ENCODE results near the gene MRPL16. TPM values are rescaled to one million over a fixed set of nuclear protein-coding genes. Genes with fewer than 3 reads are reported as not detected.
"Not testable (repeated sequence)": the region's sequence is repeated elsewhere in the genome, so short reads cannot be mapped to it uniquely, and the experiment has no call there.

MRPL16 gene
- 35.1 TPM for polyA plus RNA-seq (2013, experiment 1 of 2; ENCODE audit: insufficient read length)
- 31.7 TPM for polyA plus RNA-seq (2013, experiment 2 of 2; ENCODE audit: insufficient read length)

GRCh38 chr11:59810189-59810910 is at the start of gene MRPL16:
MRPL16 (minus strand) TSS chr11:59810778; CDS start chr11:59810658, 120 bp downstream.
- DNase-seq, result peak; percentile 86

GRCh38 chr11:59859673-59860072 is 49.1 kb upstream of the MRPL16 start:
- DNase-seq, result no peak

GRCh38 chr11:59857439-59858434 is 47.2 kb upstream of the MRPL16 start:
- DNase-seq, result no peak

- no peak for DNase-seq
These were observed 44.3 kb upstream of the MRPL16 start for GRCh38 chr11:59854871-59855270.

GRCh38 chr11:59851416-59851815 is 40.8 kb upstream of the MRPL16 start:
- DNase-seq, result not testable (repeated sequence)

GRCh38 chr11:59849551-59849950 is 39.0 kb upstream of the MRPL16 start:
- DNase-seq, result not testable (repeated sequence)

- no peak for DNase-seq
These were observed 38.6 kb upstream of the MRPL16 start for GRCh38 chr11:59849129-59849528.

GRCh38 chr11:59848439-59848838 is 37.9 kb upstream of the MRPL16 start:
- DNase-seq, result not testable (repeated sequence)

- no peak for DNase-seq
These were observed 37.0 kb upstream of the MRPL16 start for GRCh38 chr11:59847626-59848025.

- DNase-seq, result no peak
These were observed 36.0 kb upstream of the MRPL16 start for GRCh38 chr11:59846556-59846955.

GRCh38 chr11:59845399-59845798 is 34.8 kb upstream of the MRPL16 start, which contains the start of gene CBLIF:
CBLIF (minus strand) TSS chr11:59845499; CDS start chr11:59845453, 46 bp downstream.
- no peak for DNase-seq

GRCh38 chr11:59842316-59842715 is 31.7 kb upstream of the MRPL16 start:
- no peak for DNase-seq

GRCh38 chr11:59841514-59841913 is 30.9 kb upstream of the MRPL16 start:
- DNase-seq, result no peak

GRCh38 chr11:59839615-59840014 is 29.0 kb upstream of the MRPL16 start:
- DNase-seq, result no peak

- DNase-seq, result no peak
These were observed 23.0 kb upstream of the MRPL16 start for GRCh38 chr11:59833602-59834001.

- DNase-seq, result no peak
These were observed 18.8 kb upstream of the MRPL16 start for GRCh38 chr11:59829358-59829757.

- DNase-seq, result peak; percentile 48
These were observed 12.5 kb upstream of the MRPL16 start for GRCh38 chr11:59822989-59823566.

GRCh38 chr11:59818572-59818971 is 8.0 kb upstream of the MRPL16 start:
- no peak for DNase-seq

- not testable (repeated sequence) for DNase-seq
These were observed 5.9 kb upstream of the MRPL16 start for GRCh38 chr11:59816434-59816833.

- DNase-seq, result no peak
These were observed 5.2 kb upstream of the MRPL16 start for GRCh38 chr11:59815754-59816153.

- DNase-seq, result no peak
These were observed 3.4 kb upstream of the MRPL16 start for GRCh38 chr11:59814021-59814420.

GRCh38 chr11:59813364-59813763 is 2.8 kb upstream of the MRPL16 start:
- no peak for DNase-seq

GRCh38 chr11:59812220-59812619 is 1.6 kb upstream of the MRPL16 start:
- no peak for DNase-seq
